HG03469 (cell line): Measurements from ENCODE around the gene BTBD2.

Experiments used
- ATAC-seq: cut with Tn5 transposase; IDR thresholded peaks from one replicate; pipeline ENCODE4 v1.9.1; 2021; ENCODE audit warnings: mild to moderate bottlenecking, moderate library complexity, moderate number of reproducible peaks; ENCODE audit not compliant: unreplicated experiment

Gene BTBD2

GRCh38 chr19:1968279-1969175, 47.0 kb downstream of the BTBD2 start:
- no peak for ATAC-seq

- no peak for ATAC-seq
These were observed 48.4 kb downstream of the BTBD2 start for GRCh38 chr19:1967087-1967608.

- no peak for ATAC-seq
These were observed 52.8 kb downstream of the BTBD2 start for GRCh38 chr19:1962674-1963073.

GRCh38 chr19:1961000-1961883, 54.3 kb downstream of the BTBD2 start:
- no peak for ATAC-seq

- no peak for ATAC-seq
These were observed 55.5 kb downstream of the BTBD2 start for GRCh38 chr19:1959928-1960589.

- no peak for ATAC-seq
These were observed 57.8 kb downstream of the BTBD2 start for GRCh38 chr19:1957562-1958248.

GRCh38 chr19:1956868-1957492, 58.5 kb downstream of the BTBD2 start:
- ATAC-seq: no peak

- no peak for ATAC-seq
These were observed 59.4 kb downstream of the BTBD2 start for GRCh38 chr19:1956122-1956494.

- no peak for ATAC-seq
These were observed 60.1 kb downstream of the BTBD2 start for GRCh38 chr19:1955171-1956121.

GRCh38 chr19:1954532-1954933, 61.0 kb downstream of the BTBD2 start:
- ATAC-seq: no peak

GRCh38 chr19:1953441-1954094, 61.9 kb downstream of the BTBD2 start:
- ATAC-seq: no peak

- no peak for ATAC-seq
These were observed 62.5 kb downstream of the BTBD2 start for GRCh38 chr19:1953037-1953436.

- ATAC-seq: no peak
These were observed 62.9 kb downstream of the BTBD2 start for GRCh38 chr19:1952635-1953034.

- ATAC-seq: no peak
These were observed 64.9 kb downstream of the BTBD2 start for GRCh38 chr19:1950640-1951039.

GRCh38 chr19:1949304-1950101, 66.0 kb downstream of the BTBD2 start:
- no peak for ATAC-seq

GRCh38 chr19:1947651-1948209, 67.8 kb downstream of the BTBD2 start:
- ATAC-seq: no peak

- ATAC-seq: no peak
These were observed 69.6 kb downstream of the BTBD2 start for GRCh38 chr19:1945899-1946298.
